Measurements from ENCODE around the gene NALCN.

Gene NALCN

DNA sequence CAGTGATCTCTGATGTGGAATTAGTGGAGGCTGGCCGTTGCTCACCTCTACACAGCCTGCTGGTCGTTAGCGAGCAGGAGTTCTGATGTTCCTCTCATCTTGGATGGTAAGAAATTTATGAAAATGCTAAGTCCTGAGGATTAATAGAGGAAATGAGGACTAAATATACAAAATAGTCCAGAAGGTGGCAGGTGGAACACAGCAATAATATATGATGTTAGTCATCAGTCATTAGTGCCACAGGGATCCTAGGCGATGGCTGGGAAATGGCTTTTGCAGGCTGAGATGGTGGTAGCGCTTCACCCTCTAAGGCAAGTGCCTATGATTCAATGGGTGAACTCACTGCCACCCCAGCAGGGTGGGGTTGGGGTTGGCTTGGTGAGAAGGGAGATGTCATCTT is 403.1 kb downstream of the NALCN start:
- Histone ChIP-seq H3K9ac (ENCODE audit: low read length) (no peak overlapping the region), H3K79me2 (ENCODE audit: low read length) (no peaks in the 10 kb centered on the region), H4K20me1 (ENCODE audit: insufficient read depth, low read length) (no peaks in the 10 kb centered on the region), H3K27me3 (ENCODE audit: low read depth, low read length) (peaks cover 24% of the 10 kb centered on the region), H3K27ac (ENCODE audit: low read length) (no peak overlapping the region), H3K9me3 (ENCODE audit: insufficient read depth, low read length) (no peaks in the 10 kb centered on the region), H3K4me1 (ENCODE audit: low read length) (peaks cover 3% of the 10 kb centered on the region; the same call in 1 of the 2 replicates), H2AFZ (ENCODE audit: low read depth, low read length) (no peak overlapping the region), H3K36me3 (replicated peaks; ENCODE audit: low read depth, low read length) (no peaks in the 10 kb centered on the region), H3K4me2 (ENCODE audit: low read length) (no peak overlapping the region), H3K4me3 (ENCODE audit: low read length) (no peak overlapping the region)
- no peak for TF ChIP-seq EZH2phosphoT487 (IDR thresholded peaks at IDR 0.05; ENCODE audit: low read depth)
- TF ChIP-seq, protein P1, sequence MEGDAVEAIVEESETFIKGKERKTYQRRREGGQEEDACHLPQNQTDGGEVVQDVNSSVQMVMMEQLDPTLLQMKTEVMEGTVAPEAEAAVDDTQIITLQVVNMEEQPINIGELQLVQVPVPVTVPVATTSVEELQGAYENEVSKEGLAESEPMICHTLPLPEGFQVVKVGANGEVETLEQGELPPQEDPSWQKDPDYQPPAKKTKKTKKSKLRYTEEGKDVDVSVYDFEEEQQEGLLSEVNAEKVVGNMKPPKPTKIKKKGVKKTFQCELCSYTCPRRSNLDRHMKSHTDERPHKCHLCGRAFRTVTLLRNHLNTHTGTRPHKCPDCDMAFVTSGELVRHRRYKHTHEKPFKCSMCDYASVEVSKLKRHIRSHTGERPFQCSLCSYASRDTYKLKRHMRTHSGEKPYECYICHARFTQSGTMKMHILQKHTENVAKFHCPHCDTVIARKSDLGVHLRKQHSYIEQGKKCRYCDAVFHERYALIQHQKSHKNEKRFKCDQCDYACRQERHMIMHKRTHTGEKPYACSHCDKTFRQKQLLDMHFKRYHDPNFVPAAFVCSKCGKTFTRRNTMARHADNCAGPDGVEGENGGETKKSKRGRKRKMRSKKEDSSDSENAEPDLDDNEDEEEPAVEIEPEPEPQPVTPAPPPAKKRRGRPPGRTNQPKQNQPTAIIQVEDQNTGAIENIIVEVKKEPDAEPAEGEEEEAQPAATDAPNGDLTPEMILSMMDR (IDR thresholded peaks at IDR 0.05; ENCODE audit: low read depth, low read length), result no peak

DNA sequence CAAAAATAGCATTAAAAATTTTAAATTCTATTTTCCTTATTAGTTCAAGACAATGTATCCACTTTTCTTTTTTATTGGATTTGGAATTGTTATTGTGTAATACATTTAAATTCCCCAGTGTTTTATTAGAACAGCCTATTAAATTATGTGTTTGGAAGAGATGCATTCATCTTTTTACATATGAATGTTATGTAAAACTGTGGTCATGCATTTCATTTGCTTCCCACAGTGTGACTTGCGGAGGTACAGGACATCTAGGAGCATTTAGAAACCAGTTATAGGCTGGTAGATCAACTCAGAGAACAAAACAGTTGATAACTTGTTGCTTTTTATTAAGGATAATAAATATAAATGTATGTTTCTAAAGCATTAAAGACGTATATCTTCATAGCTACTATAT is 406.2 kb downstream of the NALCN start:
- Histone ChIP-seq H3K4me1 (ENCODE audit: low read length) (peaks cover 3% of the 10 kb centered on the region; the same call in 1 of the 2 replicates), H4K20me1 (ENCODE audit: insufficient read depth, low read length) (no peaks in the 10 kb centered on the region), H3K9me3 (ENCODE audit: insufficient read depth, low read length) (no peaks in the 10 kb centered on the region), H3K27ac (ENCODE audit: low read length) (no peak overlapping the region), H3K4me3 (ENCODE audit: low read length) (no peak overlapping the region), H3K36me3 (replicated peaks; ENCODE audit: low read depth, low read length) (no peaks in the 10 kb centered on the region), H3K9ac (ENCODE audit: low read length) (no peak overlapping the region), H2AFZ (ENCODE audit: low read depth, low read length) (no peak overlapping the region), H3K79me2 (ENCODE audit: low read length) (no peaks in the 10 kb centered on the region), H3K4me2 (ENCODE audit: low read length) (no peak overlapping the region), H3K27me3 (ENCODE audit: low read depth, low read length) (peaks cover 8% of the 10 kb centered on the region; the same call in 1 of the 2 replicates)
- TF ChIP-seq EZH2phosphoT487 (IDR thresholded peaks at IDR 0.05; ENCODE audit: low read depth), result no peak
- TF ChIP-seq, protein P1 (IDR thresholded peaks at IDR 0.05; ENCODE audit: low read depth, low read length), result no peak

DNA sequence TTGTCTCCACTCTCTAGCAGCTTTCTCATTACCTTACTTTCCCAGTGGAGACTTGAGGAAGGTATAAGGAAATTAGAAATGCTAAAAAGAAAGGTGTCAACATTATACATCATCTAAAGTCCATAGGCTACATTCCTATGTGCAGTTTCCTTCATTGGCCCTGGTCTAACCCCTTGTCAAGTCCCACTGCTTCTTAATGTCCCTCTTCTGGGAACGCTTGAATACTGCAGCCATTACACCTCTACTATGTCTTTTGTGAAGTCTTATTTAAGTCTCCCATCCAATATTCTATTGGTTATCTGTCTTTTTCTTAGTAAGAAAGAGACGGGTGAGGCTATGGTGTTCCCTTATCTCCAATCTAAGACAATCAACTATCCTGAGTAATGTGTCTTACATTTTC is 409.1 kb downstream of the NALCN start:
- no peaks in the 10 kb centered on the region for H4K20me1 ChIP-seq (ENCODE audit: insufficient read depth, low read length)
- no peak overlapping the region for H3K27ac ChIP-seq (ENCODE audit: low read length)
- no peak overlapping the region for H3K4me2 ChIP-seq (ENCODE audit: low read length)
- peaks cover 7% of the 10 kb centered on the region; the same call in 1 of the 2 replicates for H3K27me3 ChIP-seq (ENCODE audit: low read depth, low read length)
- TF ChIP-seq, protein P1 (IDR thresholded peaks at IDR 0.05; ENCODE audit: low read depth, low read length), result no peak
- TF ChIP-seq EZH2phosphoT487 (IDR thresholded peaks at IDR 0.05; ENCODE audit: low read depth), result no peak
- H3K9me3 ChIP-seq (ENCODE audit: insufficient read depth, low read length), result no peaks in the 10 kb centered on the region
- H3K79me2 ChIP-seq (ENCODE audit: low read length), result no peaks in the 10 kb centered on the region
- peaks cover 3% of the 10 kb centered on the region; the same call in 1 of the 2 replicates for H3K4me1 ChIP-seq (ENCODE audit: low read length)
- no peak overlapping the region for H3K9ac ChIP-seq (ENCODE audit: low read length)
- H3K36me3 ChIP-seq (replicated peaks; ENCODE audit: low read depth, low read length), result no peaks in the 10 kb centered on the region
- H3K4me3 ChIP-seq (ENCODE audit: low read length), result no peak overlapping the region
- H2AFZ ChIP-seq (ENCODE audit: low read depth, low read length), result no peak overlapping the region

All from OCI-LY3 (cell line).